ENCODE measurements around the gene FUT2.

DNA sequence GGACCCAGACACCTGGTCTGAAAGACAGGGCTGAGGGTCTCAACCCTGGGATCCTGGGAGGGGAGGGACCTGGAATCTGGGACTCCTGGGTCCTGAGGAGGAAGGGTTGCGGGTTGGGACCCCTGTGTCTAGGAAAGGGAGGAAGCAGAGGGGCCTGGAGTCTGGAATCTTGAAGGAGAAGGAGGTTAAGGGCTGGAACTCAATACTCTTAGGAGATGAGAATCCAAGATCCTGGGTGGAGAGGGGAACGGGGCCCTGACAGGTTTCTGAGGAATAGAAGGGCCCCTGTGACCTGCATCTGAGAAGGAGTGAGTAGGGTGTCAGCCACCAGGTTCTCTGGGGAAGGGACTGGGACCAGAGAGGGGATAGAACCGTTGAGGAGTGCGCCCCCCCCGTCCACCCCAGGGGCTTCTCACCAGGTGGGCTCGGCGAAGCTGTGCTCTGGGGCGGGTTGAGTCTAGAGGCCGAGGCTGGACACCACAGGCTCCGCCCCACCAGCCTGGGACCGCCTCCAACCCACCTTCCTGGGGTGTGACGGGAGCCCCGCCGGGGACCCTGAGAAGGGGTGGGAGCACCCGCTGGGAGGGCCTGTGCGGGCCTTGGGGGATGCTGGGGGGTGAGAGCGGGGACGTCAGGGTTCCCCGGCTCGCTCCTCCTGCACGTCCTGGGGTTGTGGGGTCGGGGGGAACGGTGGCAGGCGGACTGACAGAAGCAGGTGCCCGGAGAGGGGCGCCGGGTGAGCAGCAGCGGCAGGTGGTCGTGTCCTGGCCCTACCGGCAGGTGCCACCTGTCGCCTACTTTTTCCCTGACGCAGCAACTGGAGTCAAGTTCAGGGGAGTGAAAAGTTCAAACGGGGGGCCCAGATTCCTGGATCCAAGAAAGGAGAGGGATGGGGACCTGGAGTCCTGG, 23.7 kb downstream of the FUT2 start, which contains the start of gene MAMSTR:
- TF ChIP-seq, protein P1, sequence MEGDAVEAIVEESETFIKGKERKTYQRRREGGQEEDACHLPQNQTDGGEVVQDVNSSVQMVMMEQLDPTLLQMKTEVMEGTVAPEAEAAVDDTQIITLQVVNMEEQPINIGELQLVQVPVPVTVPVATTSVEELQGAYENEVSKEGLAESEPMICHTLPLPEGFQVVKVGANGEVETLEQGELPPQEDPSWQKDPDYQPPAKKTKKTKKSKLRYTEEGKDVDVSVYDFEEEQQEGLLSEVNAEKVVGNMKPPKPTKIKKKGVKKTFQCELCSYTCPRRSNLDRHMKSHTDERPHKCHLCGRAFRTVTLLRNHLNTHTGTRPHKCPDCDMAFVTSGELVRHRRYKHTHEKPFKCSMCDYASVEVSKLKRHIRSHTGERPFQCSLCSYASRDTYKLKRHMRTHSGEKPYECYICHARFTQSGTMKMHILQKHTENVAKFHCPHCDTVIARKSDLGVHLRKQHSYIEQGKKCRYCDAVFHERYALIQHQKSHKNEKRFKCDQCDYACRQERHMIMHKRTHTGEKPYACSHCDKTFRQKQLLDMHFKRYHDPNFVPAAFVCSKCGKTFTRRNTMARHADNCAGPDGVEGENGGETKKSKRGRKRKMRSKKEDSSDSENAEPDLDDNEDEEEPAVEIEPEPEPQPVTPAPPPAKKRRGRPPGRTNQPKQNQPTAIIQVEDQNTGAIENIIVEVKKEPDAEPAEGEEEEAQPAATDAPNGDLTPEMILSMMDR (IDR thresholded peaks at IDR 0.05; ENCODE audit: low read length), result no peak
- TF ChIP-seq EZH2 (IDR thresholded peaks at IDR 0.05; ENCODE audit: borderline replicate concordance, low read length), result no peak

All from OCI-LY1 (cell line).